Suppressor macrophage treated with lipopolysaccharide for 1 hour (primary cell): Measurements from ENCODE around the gene RADIL.

Experiments used
- DNase-seq, 3 donors: peaks; one replicate each; pipeline ENCODE4 v3.0.0-alpha.2; 2020 to 2022

Gene RADIL

GRCh38 chr7:4882169-4883032 is 1.1 kb downstream of the RADIL start:
- peak; percentile 7 to 27 (median 19) for DNase-seq

- DNase-seq, result no peak
These were observed 3.3 kb downstream of the RADIL start for GRCh38 chr7:4880218-4880617.

- DNase-seq, result no peak
These were observed 4.0 kb downstream of the RADIL start for GRCh38 chr7:4879396-4880081.

- DNase-seq, result no peak
These were observed 4.9 kb downstream of the RADIL start for GRCh38 chr7:4878336-4879335.

- DNase-seq, result no peak
These were observed 6.9 kb downstream of the RADIL start for GRCh38 chr7:4876586-4876985.

GRCh38 chr7:4875391-4875790 is 8.1 kb downstream of the RADIL start:
- no peak for DNase-seq

- DNase-seq, result no peak
These were observed 10.2 kb downstream of the RADIL start for GRCh38 chr7:4873071-4873944.

- no peak for DNase-seq
These were observed 11.4 kb downstream of the RADIL start for GRCh38 chr7:4871930-4872675.

GRCh38 chr7:4871056-4871680 is 12.3 kb downstream of the RADIL start:
- peak; percentile 22 to 27 (median 22) for DNase-seq

- no peak for DNase-seq
These were observed 15.0 kb downstream of the RADIL start for GRCh38 chr7:4868493-4868892.

GRCh38 chr7:4866528-4867496 is 16.7 kb downstream of the RADIL start:
- DNase-seq, result no peak

GRCh38 chr7:4862156-4862555 is 21.4 kb downstream of the RADIL start:
- no peak for DNase-seq

- DNase-seq, result no peak
These were observed 21.8 kb downstream of the RADIL start, which contains the start of gene PAPOLB for GRCh38 chr7:4861673-4862072. Gene PAPOLB (minus strand): TSS chr7:4862030. CDS start chr7:4861810, 220 bp downstream.

GRCh38 chr7:4861227-4861626 is 22.3 kb downstream of the RADIL start:
- DNase-seq, result no peak

GRCh38 chr7:4857189-4857588 is 26.3 kb downstream of the RADIL start:
- DNase-seq, result no peak

GRCh38 chr7:4856336-4857057 is 27.0 kb downstream of the RADIL start:
- no peak for DNase-seq

- DNase-seq, result no peak
These were observed 28.6 kb downstream of the RADIL start for GRCh38 chr7:4854916-4855315.
